ENCODE measurements around the gene SSR3. TPM values are rescaled to one million over a fixed set of nuclear protein-coding genes. Genes with fewer than 3 reads are reported as not detected.
"Not testable (repeated sequence)": the region's sequence is repeated elsewhere in the genome, so short reads cannot be mapped to it uniquely, and the experiment has no call there.

The SSR3 gene
- total RNA-seq, 1 donor from 2014 or later = 151 TPM

DNA sequence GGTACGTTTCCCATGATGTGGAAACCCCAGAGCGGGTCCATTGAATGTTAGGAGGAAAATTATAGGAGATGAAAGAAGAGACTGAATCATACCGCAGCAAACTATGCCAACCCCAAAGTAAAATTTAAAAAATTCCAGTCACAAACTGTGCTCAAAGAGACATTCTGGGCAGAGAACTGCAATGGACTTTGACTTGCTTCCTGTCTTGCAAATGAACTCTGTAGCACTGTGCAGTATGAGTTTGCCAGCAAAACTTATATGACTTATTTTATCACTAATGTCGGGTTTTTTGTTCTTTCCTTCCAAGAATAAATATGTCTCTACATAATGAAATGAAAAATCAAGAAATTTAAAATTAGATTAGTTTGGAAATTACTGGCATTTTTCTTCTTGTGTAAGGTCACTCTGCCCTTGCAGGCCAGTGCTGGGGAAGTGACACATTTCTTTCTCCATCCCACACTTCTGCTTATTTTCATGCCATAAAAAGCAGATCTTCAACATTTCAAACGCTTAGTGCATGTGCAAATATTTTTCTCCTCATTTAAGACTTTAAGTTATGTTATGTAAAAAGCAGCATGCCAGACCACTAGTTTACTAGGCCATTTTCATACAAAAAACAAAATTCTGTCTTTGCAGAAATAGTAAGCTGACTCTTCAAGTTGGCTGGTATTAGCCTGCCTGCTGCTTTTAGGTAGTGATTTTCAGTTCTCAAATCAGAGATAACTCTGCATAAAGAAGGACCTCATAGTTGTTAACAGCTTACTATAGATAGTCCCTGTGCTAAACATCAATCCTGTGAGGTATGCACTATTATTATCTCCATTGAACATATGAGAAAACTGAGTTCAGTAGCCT is 32.2 kb upstream of the SSR3 start:
- DNase-seq = no peak
- Mint-ChIP-seq H3K4me1 (peaks cover 9% of the 10 kb centered on the region), H3K9me3 (peaks cover 9% of the 10 kb centered on the region), H3K27ac (no peak overlapping the region), H3K27me3 (peaks cover 13% of the 10 kb centered on the region), H3K4me3 (no peak overlapping the region), H3K36me3 (ENCODE audit: low read depth) (no peaks in the 10 kb centered on the region)
- intact Hi-C loops (cut with micrococcal nuclease) = no loop called here

DNA sequence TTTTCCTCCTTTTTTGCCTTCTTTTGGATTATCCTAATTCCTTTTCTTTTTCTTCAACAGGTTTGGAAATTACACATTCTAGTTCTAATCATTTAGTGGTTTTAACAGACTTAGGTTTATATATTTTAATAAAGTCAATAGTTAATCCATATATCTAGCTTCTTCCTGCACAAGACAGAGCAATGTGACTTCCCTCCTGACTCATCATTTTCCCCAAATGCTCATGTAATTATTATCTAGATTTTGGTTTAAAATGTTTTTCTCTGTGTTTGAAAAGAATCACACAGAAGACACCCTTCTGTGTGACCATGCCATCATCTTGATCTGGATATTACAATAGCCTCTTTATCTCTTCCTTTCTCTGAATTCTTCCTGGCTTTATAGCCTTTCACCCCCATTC is 28.6 kb upstream of the SSR3 start:
- H3K36me3 Mint-ChIP-seq (ENCODE audit: low read depth) = no peaks in the 10 kb centered on the region
- H3K27me3 Mint-ChIP-seq = peaks cover 2% of the 10 kb centered on the region
- intact Hi-C loops (cut with micrococcal nuclease) = no loop called here
- no peak overlapping the region for H3K27ac Mint-ChIP-seq
- peaks cover 9% of the 10 kb centered on the region for H3K4me1 Mint-ChIP-seq
- no peak for DNase-seq
- no peak overlapping the region for H3K4me3 Mint-ChIP-seq
- H3K9me3 Mint-ChIP-seq = no peaks in the 10 kb centered on the region

DNA sequence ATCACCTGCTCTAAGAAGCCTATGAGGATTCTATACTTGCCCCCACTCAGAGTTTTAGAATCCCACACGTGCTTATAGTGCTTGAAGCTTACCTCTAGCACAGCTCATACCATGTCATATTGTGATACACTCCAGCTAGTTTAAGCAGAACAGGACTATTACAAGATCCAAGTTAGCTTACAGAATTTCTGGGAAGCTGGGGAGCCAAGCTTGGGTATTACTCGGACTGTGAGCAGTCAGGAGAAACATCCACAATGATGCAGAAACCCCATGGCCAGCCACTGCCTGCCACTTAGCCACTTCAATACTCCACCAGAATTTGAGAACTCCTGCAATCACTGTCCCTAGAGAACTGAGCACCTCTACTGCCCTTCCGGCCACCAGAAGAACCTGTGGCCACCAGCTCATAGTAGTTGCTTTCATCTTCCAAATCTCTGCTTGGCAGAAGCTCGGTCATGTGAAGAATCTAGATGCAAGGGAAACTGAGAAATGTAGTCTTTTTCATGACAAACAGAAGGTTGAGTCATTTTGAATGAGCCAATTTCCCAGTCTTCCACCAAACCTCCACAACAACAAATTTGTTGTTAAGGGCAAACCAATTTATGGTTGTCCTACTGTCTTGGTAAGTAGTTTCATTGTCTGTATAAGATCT is 27.7 kb upstream of the SSR3 start:
- DNase-seq = no peak
- Mint-ChIP-seq H3K9me3 (no peaks in the 10 kb centered on the region), H3K4me3 (no peak overlapping the region), H3K36me3 (ENCODE audit: low read depth) (no peaks in the 10 kb centered on the region), H3K27me3 (peaks cover 2% of the 10 kb centered on the region), H3K27ac (no peak overlapping the region), H3K4me1 (peaks cover 9% of the 10 kb centered on the region)
- intact Hi-C loops (cut with micrococcal nuclease) = no loop called here

DNA sequence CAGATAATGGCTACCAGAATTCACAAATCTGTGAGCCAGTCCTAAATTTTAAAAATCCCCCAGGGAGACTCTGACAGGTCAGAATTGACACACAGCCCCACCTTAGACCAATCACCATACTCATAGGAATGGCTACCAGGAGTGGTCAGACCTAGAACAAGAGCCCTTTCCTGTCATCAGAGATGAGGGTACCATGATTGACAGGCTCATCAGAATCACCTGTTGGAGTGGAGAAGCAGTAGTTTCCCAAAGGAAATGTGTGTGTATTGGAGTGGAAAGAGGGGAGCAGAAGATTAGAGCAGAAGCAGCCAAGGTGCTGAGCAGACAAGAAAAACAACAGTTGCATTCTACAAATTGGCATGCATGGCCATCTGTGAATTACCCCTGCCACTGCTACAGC is 27.0 kb upstream of the SSR3 start:
- no peak for DNase-seq
- Mint-ChIP-seq H3K27ac (no peak overlapping the region), H3K9me3 (no peaks in the 10 kb centered on the region), H3K4me3 (no peak overlapping the region), H3K4me1 (peaks cover 9% of the 10 kb centered on the region), H3K27me3 (peaks cover 5% of the 10 kb centered on the region), H3K36me3 (ENCODE audit: low read depth) (no peaks in the 10 kb centered on the region)
- intact Hi-C loops (cut with micrococcal nuclease) = no loop called here

DNA sequence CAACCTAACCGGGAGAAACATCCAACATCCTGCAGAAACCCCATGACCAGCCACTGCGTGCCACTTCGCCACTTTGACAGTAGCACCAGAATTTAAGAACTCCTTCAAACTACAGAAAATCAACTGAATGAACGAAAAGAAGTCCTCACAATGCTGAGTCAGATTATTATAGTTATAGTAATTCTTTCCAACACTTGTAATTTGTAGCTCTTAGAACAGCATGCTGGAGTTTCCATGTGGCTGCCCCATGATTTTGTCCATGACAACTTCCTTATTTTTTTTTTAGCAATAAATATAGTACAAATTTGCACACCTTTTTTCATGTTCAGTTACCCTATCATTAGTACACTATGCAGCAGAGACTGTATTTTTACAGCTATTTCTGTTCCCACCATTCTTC is 26.1 kb upstream of the SSR3 start:
- Mint-ChIP-seq H3K4me1 (peaks cover 9% of the 10 kb centered on the region), H3K27me3 (peaks cover 14% of the 10 kb centered on the region), H3K36me3 (ENCODE audit: low read depth) (no peaks in the 10 kb centered on the region), H3K27ac (no peak overlapping the region), H3K4me3 (no peak overlapping the region), H3K9me3 (no peaks in the 10 kb centered on the region)
- DNase-seq = no peak
- intact Hi-C loops (cut with micrococcal nuclease) = no loop called here

DNA sequence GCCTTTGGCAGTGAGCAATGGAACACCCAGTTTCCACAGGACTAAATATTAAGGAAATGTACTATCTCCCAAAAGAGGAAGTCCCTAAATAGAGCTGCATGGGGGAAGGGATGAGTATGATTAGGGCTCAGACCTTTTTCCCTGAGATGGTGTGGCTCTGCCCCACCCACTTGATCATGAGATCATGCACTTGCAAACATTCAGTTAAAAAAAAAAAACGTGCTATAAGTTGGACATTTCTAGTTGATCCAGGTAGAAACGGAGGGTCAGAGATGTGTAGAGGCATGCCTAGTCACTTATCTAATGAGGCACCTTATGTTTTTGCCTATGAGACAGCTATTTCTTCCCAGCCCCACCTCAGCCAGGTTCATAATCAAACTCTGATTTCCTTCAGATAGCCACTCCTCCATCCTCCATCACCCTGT is 24.5 kb upstream of the SSR3 start:
- Mint-ChIP-seq H3K4me3 (no peak overlapping the region), H3K4me1 (peaks cover 9% of the 10 kb centered on the region), H3K27me3 (peaks cover 27% of the 10 kb centered on the region), H3K9me3 (no peaks in the 10 kb centered on the region), H3K27ac (no peak overlapping the region), H3K36me3 (ENCODE audit: low read depth) (no peaks in the 10 kb centered on the region)
- DNase-seq = no peak
- intact Hi-C loops (cut with micrococcal nuclease) = no loop called here

DNA sequence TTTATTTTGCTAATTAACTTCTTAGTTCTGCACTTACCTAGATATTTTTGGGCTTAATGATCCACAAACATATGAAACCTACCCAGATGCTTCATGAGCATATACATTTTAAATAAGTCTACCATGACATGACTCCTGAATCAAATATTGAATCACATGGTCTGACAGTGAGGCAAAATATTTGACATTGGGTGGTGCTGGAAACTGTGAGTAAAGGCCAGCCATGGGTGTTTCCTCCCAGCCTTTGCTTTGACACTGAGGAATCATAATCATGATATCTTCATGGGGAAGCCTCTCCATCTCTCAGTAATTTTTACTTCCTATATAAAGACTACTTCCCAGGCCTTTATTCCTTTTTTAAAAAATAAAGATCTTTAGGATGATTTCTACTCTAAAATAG is 22.8 kb upstream of the SSR3 start:
- Mint-ChIP-seq H3K9me3 (no peaks in the 10 kb centered on the region), H3K4me3 (no peak overlapping the region), H3K27me3 (peaks cover 37% of the 10 kb centered on the region), H3K4me1 (peaks cover 4% of the 10 kb centered on the region), H3K36me3 (ENCODE audit: low read depth) (no peaks in the 10 kb centered on the region), H3K27ac (no peak overlapping the region)
- intact Hi-C loops (cut with micrococcal nuclease) = no loop called here
- DNase-seq = no peak

DNA sequence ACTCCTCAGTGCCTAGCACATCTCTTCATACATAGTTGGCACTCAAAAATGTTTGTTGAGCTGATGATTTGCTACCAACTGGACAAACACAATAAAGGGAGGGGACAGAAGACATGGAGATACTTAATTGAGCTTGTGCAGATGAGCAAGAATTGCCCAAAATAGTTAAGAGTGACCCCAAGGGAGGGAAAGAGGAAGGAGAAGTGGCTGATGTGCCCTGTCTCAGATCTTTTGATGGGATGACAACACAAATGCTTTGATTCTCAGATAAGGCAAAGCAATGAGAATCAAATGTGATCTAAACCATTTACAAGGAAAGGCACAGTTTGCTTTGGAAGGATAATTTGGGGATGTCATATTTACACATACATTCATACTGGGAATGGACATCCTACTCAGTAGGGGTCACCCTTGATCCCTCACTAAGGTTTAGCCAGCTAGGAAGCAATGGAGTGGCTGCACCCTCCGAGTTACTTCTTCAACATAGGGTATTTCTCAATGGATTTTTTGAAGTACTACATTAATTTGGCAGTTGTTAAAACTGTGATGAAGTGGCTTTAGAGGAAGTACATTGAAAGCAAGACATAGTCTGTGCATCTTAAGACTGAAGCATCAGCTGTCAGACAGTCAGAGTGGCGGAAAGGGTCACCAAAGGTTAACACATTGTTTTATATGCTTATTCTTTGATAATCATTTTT is 21.9 kb upstream of the SSR3 start:
- Mint-ChIP-seq H3K4me1 (no peaks in the 10 kb centered on the region), H3K27me3 (peaks cover 38% of the 10 kb centered on the region), H3K9me3 (no peaks in the 10 kb centered on the region), H3K27ac (no peak overlapping the region), H3K36me3 (ENCODE audit: low read depth) (no peaks in the 10 kb centered on the region), H3K4me3 (no peak overlapping the region)
- intact Hi-C loops (cut with micrococcal nuclease) = no loop called here
- no peak for DNase-seq

DNA sequence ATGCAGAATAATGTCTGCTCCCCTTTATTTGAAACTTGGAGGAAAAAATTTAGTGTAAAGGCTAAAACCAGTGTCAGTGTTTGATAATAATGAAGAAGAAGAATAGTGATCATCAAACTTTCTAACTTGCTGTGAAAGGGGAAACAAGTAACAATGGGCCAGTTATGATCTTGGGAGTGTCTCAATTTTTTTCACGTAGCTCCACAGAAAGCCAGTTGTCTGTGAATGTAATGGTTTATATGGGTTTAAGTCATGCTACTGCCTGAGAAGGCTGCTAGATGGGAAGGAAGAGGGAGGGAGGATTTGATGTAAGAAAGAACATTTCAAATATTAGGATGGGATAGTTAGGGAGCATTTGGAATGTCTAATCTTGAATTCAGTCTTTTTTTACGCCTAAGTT is 21.1 kb upstream of the SSR3 start:
- intact Hi-C loops (cut with micrococcal nuclease) = no loop called here
- Mint-ChIP-seq H3K9me3 (no peaks in the 10 kb centered on the region), H3K4me1 (no peaks in the 10 kb centered on the region), H3K4me3 (no peak overlapping the region), H3K27me3 (peaks cover 43% of the 10 kb centered on the region), H3K27ac (no peak overlapping the region), H3K36me3 (ENCODE audit: low read depth) (no peaks in the 10 kb centered on the region)
- DNase-seq = no peak

DNA sequence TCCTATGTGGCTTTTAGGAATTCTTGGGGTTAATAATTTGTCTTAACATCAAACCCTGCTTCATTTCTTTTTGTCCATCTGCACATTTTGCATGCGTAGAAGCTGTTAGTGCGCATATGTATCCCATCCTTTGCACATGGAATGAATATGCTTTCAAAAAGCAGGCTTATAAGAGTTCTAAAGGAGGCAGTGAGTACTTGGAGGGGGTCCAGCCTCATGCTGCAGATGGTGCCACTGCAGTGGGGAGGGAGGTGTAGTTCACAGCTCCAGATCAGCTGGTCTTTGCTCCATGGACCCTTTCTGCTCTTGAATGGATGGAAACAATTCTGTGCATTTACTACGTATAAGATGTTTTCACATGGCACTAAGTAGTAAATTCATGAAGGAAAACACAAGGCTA is 20.7 kb upstream of the SSR3 start:
- H3K36me3 Mint-ChIP-seq (ENCODE audit: low read depth) = no peaks in the 10 kb centered on the region
- H3K27me3 Mint-ChIP-seq = peaks cover 45% of the 10 kb centered on the region
- H3K27ac Mint-ChIP-seq = no peak overlapping the region
- no peak overlapping the region for H3K4me3 Mint-ChIP-seq
- no peak for DNase-seq
- no peaks in the 10 kb centered on the region for H3K9me3 Mint-ChIP-seq
- H3K4me1 Mint-ChIP-seq = no peaks in the 10 kb centered on the region
- intact Hi-C loops (cut with micrococcal nuclease) = no loop called here

DNA sequence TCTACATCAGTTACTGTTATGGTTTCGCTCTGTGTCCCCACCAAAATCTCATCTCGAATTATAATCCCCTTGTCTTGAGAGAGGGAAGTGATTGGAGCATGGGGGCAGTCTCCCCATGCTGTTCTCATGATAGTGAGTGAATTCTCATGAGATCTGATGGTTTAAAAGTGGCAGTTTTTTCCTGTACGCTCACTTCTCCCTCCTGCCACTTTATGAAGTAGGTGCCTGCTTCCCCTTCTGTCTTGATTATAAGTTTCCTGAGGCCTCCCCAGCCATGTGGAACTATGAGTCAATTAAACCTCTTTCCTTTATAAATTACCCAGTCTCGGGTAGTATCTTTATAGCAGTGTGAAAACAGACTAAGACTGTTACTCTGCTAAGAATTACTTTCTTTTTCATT is 15.0 kb upstream of the SSR3 start:
- peaks cover 33% of the 10 kb centered on the region for H3K27me3 Mint-ChIP-seq
- intact Hi-C loops (cut with micrococcal nuclease); H3K36me3 Mint-ChIP-seq (ENCODE audit: low read depth); H3K4me3 Mint-ChIP-seq; DNase-seq; H3K4me1 Mint-ChIP-seq; H3K27ac Mint-ChIP-seq; H3K9me3 Mint-ChIP-seq: not testable (repeated sequence)

DNA sequence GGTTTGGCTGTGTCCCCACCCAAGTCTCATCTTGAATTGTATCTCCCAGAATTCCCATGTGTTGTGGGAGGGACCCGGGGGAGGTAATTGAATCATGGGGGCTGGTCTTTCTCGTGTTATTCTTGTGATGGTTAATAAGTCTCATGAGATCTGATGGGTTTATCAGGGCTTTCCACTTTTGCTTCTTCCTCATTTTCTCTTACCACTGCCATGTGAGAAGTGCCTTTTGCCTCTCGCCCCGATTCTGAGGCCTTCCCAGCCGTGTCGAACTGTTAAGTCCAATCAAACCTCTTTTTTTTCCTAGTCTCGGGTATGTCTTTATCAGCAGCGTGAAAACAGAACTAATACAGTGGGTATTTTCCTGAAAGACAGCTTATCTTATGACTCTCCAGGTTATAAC is 14.1 kb upstream of the SSR3 start:
- H3K4me1 Mint-ChIP-seq; H3K27ac Mint-ChIP-seq; DNase-seq; H3K36me3 Mint-ChIP-seq (ENCODE audit: low read depth); H3K9me3 Mint-ChIP-seq; H3K4me3 Mint-ChIP-seq; intact Hi-C loops (cut with micrococcal nuclease): not testable (repeated sequence)
- H3K27me3 Mint-ChIP-seq = peaks cover 29% of the 10 kb centered on the region

DNA sequence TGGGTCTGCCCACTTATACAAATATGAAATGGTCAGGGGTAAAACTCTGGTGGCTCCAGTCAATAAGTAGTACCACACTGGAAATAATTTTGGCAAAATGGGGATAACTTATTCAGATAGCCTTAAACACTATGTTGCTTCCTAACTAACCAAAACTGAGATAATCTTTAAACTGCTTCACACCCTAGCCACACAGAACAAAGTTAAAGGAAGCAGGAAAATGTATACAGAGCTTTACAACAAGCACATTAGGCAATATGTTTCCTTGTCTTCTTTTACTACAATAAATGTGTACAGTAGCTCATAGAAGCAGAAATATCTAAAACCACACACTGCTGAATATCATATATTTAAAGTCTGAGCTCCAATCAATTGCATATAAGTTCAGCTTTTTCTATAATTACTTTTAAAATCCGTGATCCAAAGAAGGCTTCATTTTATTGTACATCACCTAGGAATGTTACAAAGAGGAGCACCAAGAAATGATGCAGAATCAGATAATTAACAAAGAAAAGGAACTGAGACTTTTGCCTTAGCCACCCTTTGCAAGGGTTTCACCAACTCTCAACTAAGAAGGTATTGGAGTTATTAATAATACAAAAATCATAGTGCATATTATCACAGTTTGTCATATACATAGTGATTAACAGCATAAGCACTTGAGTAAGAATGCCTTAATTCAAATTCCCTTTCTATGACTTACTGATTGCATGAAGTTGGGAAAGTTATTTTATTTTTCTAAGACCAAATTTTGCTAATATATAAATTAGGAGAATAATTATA is 9.2 kb upstream of the SSR3 start:
- Mint-ChIP-seq H3K27me3 (peaks cover 25% of the 10 kb centered on the region), H3K9me3 (no peaks in the 10 kb centered on the region), H3K4me1 (peaks cover 10% of the 10 kb centered on the region), H3K4me3 (no peak overlapping the region), H3K36me3 (ENCODE audit: low read depth) (no peaks in the 10 kb centered on the region), H3K27ac (no peak overlapping the region)
- intact Hi-C loops (cut with micrococcal nuclease) = no loop called here
- no peak for DNase-seq

DNA sequence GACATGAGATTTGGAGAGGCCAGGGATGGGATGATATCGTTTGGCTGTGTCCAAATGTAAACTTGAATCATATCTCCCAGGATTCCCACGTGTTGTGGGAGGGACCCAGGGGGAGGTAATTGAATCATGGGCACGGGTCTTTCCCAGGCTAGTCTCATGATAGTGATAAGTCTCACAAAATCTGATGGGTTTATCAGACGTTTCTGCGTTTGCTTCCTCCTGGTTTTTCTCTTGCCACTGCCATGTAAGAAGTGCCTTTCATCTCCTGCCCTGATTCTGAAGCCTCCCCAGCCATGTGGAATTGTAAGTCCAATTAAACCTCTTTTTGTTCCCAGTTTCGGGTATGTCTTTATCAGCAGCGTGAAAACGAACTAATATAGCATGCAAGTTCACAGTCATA is 7.6 kb upstream of the SSR3 start:
- not testable (repeated sequence) for H3K9me3 Mint-ChIP-seq

More for the DNA sequence above, 7.6 kb upstream of the SSR3 start:
- Mint-ChIP-seq H3K4me1 (peaks cover 13% of the 10 kb centered on the region), H3K27me3 (peaks cover 24% of the 10 kb centered on the region)
- H3K27ac Mint-ChIP-seq; H3K4me3 Mint-ChIP-seq; H3K36me3 Mint-ChIP-seq (ENCODE audit: low read depth); intact Hi-C loops (cut with micrococcal nuclease); DNase-seq: not testable (repeated sequence)

Measured in activated CD4-positive, alpha-beta T cell treated with anti-CD3 and anti-CD28 coated beads, Interleukin-2, amount 10 ng/mL, durations not matched to agents 24 days and 14 days (primary cell).